ENCODE results near the gene FAF2. TPM values are rescaled to one million over a fixed set of nuclear protein-coding genes. Genes with fewer than 3 reads are reported as not detected.
A peak's percentile ranks its signal among the peaks of the same experiment; 100 is the strongest.

FAF2 gene
- total RNA-seq, 1 donor from 2014 or later, result 43.9 TPM

- peaks cover 29% of the 10 kb centered on the region for H3K4me1 Mint-ChIP-seq
- H3K9me3 Mint-ChIP-seq, result no peaks in the 10 kb centered on the region
- H3K27me3 Mint-ChIP-seq, result no peaks in the 10 kb centered on the region
- intact Hi-C loops (cut with micrococcal nuclease), result loop anchor here (5.0 kb wide), 1 partner anchor 43 kb away; no protein-coding TSS in a partner anchor
- peaks cover 66% of the 10 kb centered on the region for H3K36me3 Mint-ChIP-seq (ENCODE audit: low read depth)
- peak overlapping the region; percentile 18 for H3K4me3 Mint-ChIP-seq
- DNase-seq, result no peak
- H3K27ac Mint-ChIP-seq, result peak overlapping the region; percentile 5
These were observed 40.9 kb downstream of the FAF2 start for GRCh38 chr5:176489077-176489476.

GRCh38 chr5:176490301-176490700, 42.1 kb downstream of the FAF2 start:
- peaks cover 25% of the 10 kb centered on the region for H3K4me1 Mint-ChIP-seq
- DNase-seq, result no peak
- intact Hi-C loops (cut with micrococcal nuclease), result no loop called here
- no peak overlapping the region for H3K4me3 Mint-ChIP-seq
- no peaks in the 10 kb centered on the region for H3K27me3 Mint-ChIP-seq
- no peaks in the 10 kb centered on the region for H3K9me3 Mint-ChIP-seq
- peaks cover 65% of the 10 kb centered on the region for H3K36me3 Mint-ChIP-seq (ENCODE audit: low read depth)
- H3K27ac Mint-ChIP-seq, result no peak overlapping the region

GRCh38 chr5:176491101-176491502, 42.9 kb downstream of the FAF2 start:
- Mint-ChIP-seq H3K36me3 (ENCODE audit: low read depth) (peaks cover 67% of the 10 kb centered on the region), H3K27me3 (no peaks in the 10 kb centered on the region), H3K4me3 (no peak overlapping the region), H3K9me3 (no peaks in the 10 kb centered on the region), H3K4me1 (peaks cover 24% of the 10 kb centered on the region), H3K27ac (no peak overlapping the region)
- DNase-seq, result no peak
- intact Hi-C loops (cut with micrococcal nuclease), result no loop called here

- H3K36me3 Mint-ChIP-seq (ENCODE audit: low read depth), result peaks cover 64% of the 10 kb centered on the region
- H3K9me3 Mint-ChIP-seq, result no peaks in the 10 kb centered on the region
- H3K27ac Mint-ChIP-seq, result no peak overlapping the region
- no peaks in the 10 kb centered on the region for H3K27me3 Mint-ChIP-seq
- H3K4me3 Mint-ChIP-seq, result no peak overlapping the region
- no peak for DNase-seq
- intact Hi-C loops (cut with micrococcal nuclease), result no loop called here
- peaks cover 17% of the 10 kb centered on the region for H3K4me1 Mint-ChIP-seq
These were observed 43.7 kb downstream of the FAF2 start for GRCh38 chr5:176491901-176492300.

GRCh38 chr5:176492431-176492830, 44.2 kb downstream of the FAF2 start:
- Mint-ChIP-seq H3K4me1 (peaks cover 15% of the 10 kb centered on the region), H3K36me3 (ENCODE audit: low read depth) (peaks cover 63% of the 10 kb centered on the region), H3K27ac (no peak overlapping the region), H3K4me3 (no peak overlapping the region), H3K27me3 (no peaks in the 10 kb centered on the region), H3K9me3 (no peaks in the 10 kb centered on the region)
- no peak for DNase-seq
- intact Hi-C loops (cut with micrococcal nuclease), result no loop called here

GRCh38 chr5:176497852-176498251, 49.7 kb downstream of the FAF2 start:
- no peak overlapping the region for H3K27ac Mint-ChIP-seq
- intact Hi-C loops (cut with micrococcal nuclease), result no loop called here
- H3K9me3 Mint-ChIP-seq, result no peaks in the 10 kb centered on the region
- no peaks in the 10 kb centered on the region for H3K4me1 Mint-ChIP-seq
- no peak overlapping the region for H3K4me3 Mint-ChIP-seq
- no peaks in the 10 kb centered on the region for H3K27me3 Mint-ChIP-seq
- H3K36me3 Mint-ChIP-seq (ENCODE audit: low read depth), result peaks cover 60% of the 10 kb centered on the region
- no peak for DNase-seq

GRCh38 chr5:176499273-176499672, 51.1 kb downstream of the FAF2 start:
- Mint-ChIP-seq H3K27ac (no peak overlapping the region), H3K27me3 (no peaks in the 10 kb centered on the region), H3K9me3 (no peaks in the 10 kb centered on the region), H3K4me3 (no peak overlapping the region), H3K36me3 (ENCODE audit: low read depth) (peaks cover 53% of the 10 kb centered on the region), H3K4me1 (no peaks in the 10 kb centered on the region)
- no peak for DNase-seq
- intact Hi-C loops (cut with micrococcal nuclease), result no loop called here

- Mint-ChIP-seq H3K4me3 (no peak overlapping the region), H3K4me1 (no peaks in the 10 kb centered on the region), H3K27me3 (no peaks in the 10 kb centered on the region), H3K9me3 (no peaks in the 10 kb centered on the region), H3K27ac (no peak overlapping the region), H3K36me3 (ENCODE audit: low read depth) (peaks cover 56% of the 10 kb centered on the region)
- no peak for DNase-seq
- intact Hi-C loops (cut with micrococcal nuclease), result no loop called here
These were observed 52.3 kb downstream of the FAF2 start for GRCh38 chr5:176500511-176500910.

GRCh38 chr5:176501333-176501732, 53.1 kb downstream of the FAF2 start:
- DNase-seq, result no peak
- no peak overlapping the region for H3K4me3 Mint-ChIP-seq
- intact Hi-C loops (cut with micrococcal nuclease), result no loop called here
- H3K9me3 Mint-ChIP-seq, result no peaks in the 10 kb centered on the region
- no peaks in the 10 kb centered on the region for H3K27me3 Mint-ChIP-seq
- H3K4me1 Mint-ChIP-seq, result no peaks in the 10 kb centered on the region
- no peak overlapping the region for H3K27ac Mint-ChIP-seq
- H3K36me3 Mint-ChIP-seq (ENCODE audit: low read depth), result peaks cover 50% of the 10 kb centered on the region

GRCh38 chr5:176503496-176503895, 55.3 kb downstream of the FAF2 start:
- Mint-ChIP-seq H3K4me1 (no peaks in the 10 kb centered on the region), H3K27ac (no peak overlapping the region)

GRCh38 chr5:176507911-176508310, 59.7 kb downstream of the FAF2 start:
- no peaks in the 10 kb centered on the region for H3K27me3 Mint-ChIP-seq
- peaks cover 34% of the 10 kb centered on the region for H3K36me3 Mint-ChIP-seq (ENCODE audit: low read depth)
- no peak overlapping the region for H3K4me3 Mint-ChIP-seq
- DNase-seq, result no peak
- no peaks in the 10 kb centered on the region for H3K9me3 Mint-ChIP-seq
- H3K27ac Mint-ChIP-seq, result no peak overlapping the region
- intact Hi-C loops (cut with micrococcal nuclease), result no loop called here
- H3K4me1 Mint-ChIP-seq, result no peaks in the 10 kb centered on the region

More at GRCh38 chr5:176503496-176503895, 55.3 kb downstream of the FAF2 start:
- Mint-ChIP-seq H3K36me3 (ENCODE audit: low read depth) (peaks cover 57% of the 10 kb centered on the region), H3K9me3 (no peaks in the 10 kb centered on the region), H3K27me3 (no peaks in the 10 kb centered on the region), H3K4me3 (no peak overlapping the region)
- DNase-seq, result no peak
- intact Hi-C loops (cut with micrococcal nuclease), result no loop called here

GRCh38 chr5:176508603-176509002, 60.4 kb downstream of the FAF2 start:
- Mint-ChIP-seq H3K4me3 (no peak overlapping the region), H3K36me3 (ENCODE audit: low read depth) (peaks cover 32% of the 10 kb centered on the region), H3K4me1 (no peaks in the 10 kb centered on the region), H3K27me3 (no peaks in the 10 kb centered on the region), H3K27ac (no peak overlapping the region), H3K9me3 (no peaks in the 10 kb centered on the region)
- intact Hi-C loops (cut with micrococcal nuclease), result no loop called here
- DNase-seq, result no peak

- H3K4me3 Mint-ChIP-seq, result no peak overlapping the region
- H3K27ac Mint-ChIP-seq, result no peak overlapping the region
- H3K36me3 Mint-ChIP-seq (ENCODE audit: low read depth), result peaks cover 2% of the 10 kb centered on the region
- intact Hi-C loops (cut with micrococcal nuclease), result no loop called here
- DNase-seq, result no peak
- no peaks in the 10 kb centered on the region for H3K27me3 Mint-ChIP-seq
- peaks cover 3% of the 10 kb centered on the region for H3K4me1 Mint-ChIP-seq
- no peaks in the 10 kb centered on the region for H3K9me3 Mint-ChIP-seq
These were observed 65.6 kb downstream of the FAF2 start for GRCh38 chr5:176513788-176514187.

GRCh38 chr5:176514244-176514950, 66.2 kb downstream of the FAF2 start:
- Mint-ChIP-seq H3K36me3 (ENCODE audit: low read depth) (no peaks in the 10 kb centered on the region), H3K4me3 (no peak overlapping the region), H3K9me3 (no peaks in the 10 kb centered on the region), H3K27ac (no peak overlapping the region), H3K4me1 (peaks cover 3% of the 10 kb centered on the region), H3K27me3 (no peaks in the 10 kb centered on the region)
- intact Hi-C loops (cut with micrococcal nuclease), result no loop called here
- no peak for DNase-seq

- no peak for DNase-seq
- intact Hi-C loops (cut with micrococcal nuclease), result no loop called here
- Mint-ChIP-seq H3K4me3 (no peak overlapping the region), H3K36me3 (ENCODE audit: low read depth) (no peaks in the 10 kb centered on the region), H3K27me3 (no peaks in the 10 kb centered on the region), H3K4me1 (peaks cover 3% of the 10 kb centered on the region), H3K27ac (no peak overlapping the region), H3K9me3 (no peaks in the 10 kb centered on the region)
These were observed 67.2 kb downstream of the FAF2 start for GRCh38 chr5:176515396-176515795.
